Measurements from ENCODE around the gene CLDN14.

GRCh38 chr21:36433059-36433709 is 46.7 kb downstream of the CLDN14 start:
- TF ChIP-seq EZH2 (optimal IDR thresholded peaks at IDR 0.05; ENCODE audit: low read depth, low read length) = no peak
- no peak for TF ChIP-seq CTCF (IDR thresholded peaks at IDR 0.05; ENCODE audit: low read length)
